Loucy (cell line): ENCODE data around the gene WT1.

Experiments used
- H2AFZ ChIP-seq: fragments of 200-600 bp; sonication (generic); 2 replicates; pipeline ENCODE4 v1.6.0; 2016; ENCODE audit warnings: antibody characterized with exemption, mild to moderate bottlenecking, low read length, moderate library complexity
- H3F3A ChIP-seq: fragments of 200-600 bp; 2 replicates; pipeline ENCODE4 v1.6.0; 2016; ENCODE audit warnings: antibody characterized with exemption, low read depth, mild to moderate bottlenecking
- H3K27me3 ChIP-seq: fragments of 200-600 bp; sonication (generic); 2 replicates; pipeline ENCODE4 v1.6.1; 2014; ENCODE audit warnings: low read length, mild to moderate bottlenecking; ENCODE audit not compliant: insufficient read depth, poor library complexity, severe bottlenecking
- H3K36me3 ChIP-seq: fragments of 200-600 bp; sonication (generic); 2 replicates; pipeline ENCODE4 v1.6.1; 2016; ENCODE audit warnings: low read length; ENCODE audit not compliant: insufficient read depth
- H3K4me1 ChIP-seq: fragments of 200-600 bp; sonication (generic); 2 replicates; pipeline ENCODE4 v1.5.1; 2014; ENCODE audit warnings: low read length, mild to moderate bottlenecking; ENCODE audit not compliant: insufficient read depth, poor library complexity, severe bottlenecking
- H3K4me2 ChIP-seq: fragments of 200-600 bp; sonication (generic); 2 replicates; pipeline ENCODE4 v1.6.0; 2014; ENCODE audit warnings: antibody characterized with exemption, low read length, low read depth, mild to moderate bottlenecking; ENCODE audit not compliant: poor library complexity, severe bottlenecking
- H3K4me3 ChIP-seq: fragments of 200-600 bp; sonication (generic); 2 replicates; pipeline ENCODE4 v1.5.1; 2014; ENCODE audit warnings: low read length, mild to moderate bottlenecking, mixed read lengths; ENCODE audit not compliant: poor library complexity, severe bottlenecking
- H3K79me2 ChIP-seq: fragments of 200-600 bp; sonication (generic); 2 replicates; pipeline ENCODE4 v1.6.1; 2014; ENCODE audit warnings: low read length; ENCODE audit not compliant: insufficient read depth
- H3K9ac ChIP-seq: fragments of 200-600 bp; sonication (generic); 2 replicates; pipeline ENCODE4 v1.6.0; 2014; ENCODE audit warnings: mild to moderate bottlenecking, low read depth, low read length, moderate library complexity; ENCODE audit not compliant: poor library complexity, severe bottlenecking
- H3K9me2 ChIP-seq: fragments of 200-600 bp; sonication (generic); replicated peaks from 2 replicates; pipeline ENCODE4 v1.6.1; 2016; ENCODE audit warnings: low read depth, low read length, mixed read lengths
- H3K9me3 ChIP-seq: fragments of 200-600 bp; sonication (generic); 2 replicates; pipeline ENCODE4 v1.6.1; 2014; ENCODE audit warnings: mild to moderate bottlenecking, antibody characterized with exemption, low read length, low read depth; ENCODE audit not compliant: insufficient read depth
- H4K20me1 ChIP-seq: fragments of 200-600 bp; sonication (generic); 2 replicates; pipeline ENCODE4 v1.6.0; 2014; ENCODE audit warnings: antibody characterized with exemption, low read length, mild to moderate bottlenecking; ENCODE audit not compliant: insufficient read depth, poor library complexity, severe bottlenecking
- EZH2phosphoT487 ChIP-seq: fragments of 200-600 bp; IDR thresholded peaks from 2 replicates; pipeline ENCODE4 v1.6.1; 2018; ENCODE audit warnings: antibody characterized with exemption, mild to moderate bottlenecking, moderate library complexity, borderline replicate concordance
- TF ChIP-seq, protein P1 (sequence below): fragments of 200-600 bp; sonication (generic); conservative IDR thresholded peaks from 2 replicates; pipeline ENCODE4 v1.5.1; 2014; ENCODE audit warnings: mild to moderate bottlenecking, antibody characterized with exemption, low read length

The WT1 gene

DNA sequence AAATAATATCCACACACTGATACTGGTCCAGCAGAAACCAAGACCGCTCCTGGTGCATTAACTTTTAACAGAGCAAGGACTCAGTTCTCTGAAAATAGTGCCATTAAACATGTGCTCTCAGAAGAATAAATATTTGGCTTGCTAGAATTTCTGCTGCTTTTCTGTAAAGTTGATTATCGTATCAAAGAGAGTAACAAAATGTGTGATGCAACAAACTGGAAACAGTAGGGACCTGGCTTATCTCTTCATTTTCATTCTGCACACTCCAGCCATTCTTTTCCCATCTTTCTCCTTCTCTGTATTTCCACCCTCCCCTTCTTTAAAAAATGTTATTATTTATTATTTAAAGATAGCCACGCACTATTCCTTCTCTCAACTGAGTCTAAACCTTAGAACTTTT is 43.9 kb downstream of the WT1 start:
- H3K4me1 ChIP-seq = peaks cover 78% of the 10 kb centered on the region
- H3K9me2 ChIP-seq = no peaks in the 10 kb centered on the region
- peak overlapping the region; percentile 81 for H3K4me2 ChIP-seq
- H3F3A ChIP-seq = peaks cover 6% of the 10 kb centered on the region; the same call in 1 of the 2 replicates
- H2AFZ ChIP-seq = no peak overlapping the region
- TF ChIP-seq EZH2phosphoT487 = no peak
- TF ChIP-seq, protein P1, sequence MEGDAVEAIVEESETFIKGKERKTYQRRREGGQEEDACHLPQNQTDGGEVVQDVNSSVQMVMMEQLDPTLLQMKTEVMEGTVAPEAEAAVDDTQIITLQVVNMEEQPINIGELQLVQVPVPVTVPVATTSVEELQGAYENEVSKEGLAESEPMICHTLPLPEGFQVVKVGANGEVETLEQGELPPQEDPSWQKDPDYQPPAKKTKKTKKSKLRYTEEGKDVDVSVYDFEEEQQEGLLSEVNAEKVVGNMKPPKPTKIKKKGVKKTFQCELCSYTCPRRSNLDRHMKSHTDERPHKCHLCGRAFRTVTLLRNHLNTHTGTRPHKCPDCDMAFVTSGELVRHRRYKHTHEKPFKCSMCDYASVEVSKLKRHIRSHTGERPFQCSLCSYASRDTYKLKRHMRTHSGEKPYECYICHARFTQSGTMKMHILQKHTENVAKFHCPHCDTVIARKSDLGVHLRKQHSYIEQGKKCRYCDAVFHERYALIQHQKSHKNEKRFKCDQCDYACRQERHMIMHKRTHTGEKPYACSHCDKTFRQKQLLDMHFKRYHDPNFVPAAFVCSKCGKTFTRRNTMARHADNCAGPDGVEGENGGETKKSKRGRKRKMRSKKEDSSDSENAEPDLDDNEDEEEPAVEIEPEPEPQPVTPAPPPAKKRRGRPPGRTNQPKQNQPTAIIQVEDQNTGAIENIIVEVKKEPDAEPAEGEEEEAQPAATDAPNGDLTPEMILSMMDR = no peak
- peaks cover 66% of the 10 kb centered on the region for H3K79me2 ChIP-seq
- peak overlapping the region; percentile 81 for H3K4me3 ChIP-seq
- peak overlapping the region; percentile 93 for H3K9ac ChIP-seq
- no peaks in the 10 kb centered on the region for H3K27me3 ChIP-seq
- no peaks in the 10 kb centered on the region; the same call in 1 of the 2 replicates for H3K36me3 ChIP-seq
- no peaks in the 10 kb centered on the region for H3K9me3 ChIP-seq
- H4K20me1 ChIP-seq = no peaks in the 10 kb centered on the region

DNA sequence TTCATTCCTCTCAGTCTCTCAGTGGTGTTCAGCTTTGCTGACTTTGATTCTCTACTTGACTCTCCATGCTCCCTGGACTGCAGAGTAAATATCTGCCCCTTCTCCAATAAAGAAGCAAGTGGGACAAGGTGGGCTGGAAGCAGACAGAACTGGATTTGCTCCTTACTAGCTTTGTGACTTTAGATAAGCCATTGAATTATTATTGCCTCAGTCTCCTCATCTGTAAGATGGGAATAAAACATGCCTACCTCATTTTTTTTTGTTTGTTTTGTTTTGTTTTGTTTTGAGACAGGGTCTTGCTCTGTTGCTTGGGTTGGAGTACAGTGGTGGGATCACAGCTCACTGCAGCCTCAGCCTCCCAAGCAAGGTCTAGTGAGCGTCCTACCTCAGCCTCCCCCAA is 44.6 kb downstream of the WT1 start:
- TF ChIP-seq, protein P1 = no peak
- no peak for TF ChIP-seq EZH2phosphoT487
- Histone ChIP-seq H3K79me2 (peaks cover 61% of the 10 kb centered on the region), H4K20me1 (no peaks in the 10 kb centered on the region), H3K9me3 (no peaks in the 10 kb centered on the region), H3K4me1 (peaks cover 86% of the 10 kb centered on the region), H3K9ac (no peak overlapping the region), H3K27me3 (no peaks in the 10 kb centered on the region), H3K36me3 (no peaks in the 10 kb centered on the region; the same call in 1 of the 2 replicates), H3K9me2 (no peaks in the 10 kb centered on the region), H2AFZ (no peak overlapping the region), H3F3A (peaks cover 6% of the 10 kb centered on the region; the same call in 1 of the 2 replicates), H3K4me3 (peak overlapping the region; percentile 81), H3K4me2 (peak overlapping the region; percentile 81)

DNA sequence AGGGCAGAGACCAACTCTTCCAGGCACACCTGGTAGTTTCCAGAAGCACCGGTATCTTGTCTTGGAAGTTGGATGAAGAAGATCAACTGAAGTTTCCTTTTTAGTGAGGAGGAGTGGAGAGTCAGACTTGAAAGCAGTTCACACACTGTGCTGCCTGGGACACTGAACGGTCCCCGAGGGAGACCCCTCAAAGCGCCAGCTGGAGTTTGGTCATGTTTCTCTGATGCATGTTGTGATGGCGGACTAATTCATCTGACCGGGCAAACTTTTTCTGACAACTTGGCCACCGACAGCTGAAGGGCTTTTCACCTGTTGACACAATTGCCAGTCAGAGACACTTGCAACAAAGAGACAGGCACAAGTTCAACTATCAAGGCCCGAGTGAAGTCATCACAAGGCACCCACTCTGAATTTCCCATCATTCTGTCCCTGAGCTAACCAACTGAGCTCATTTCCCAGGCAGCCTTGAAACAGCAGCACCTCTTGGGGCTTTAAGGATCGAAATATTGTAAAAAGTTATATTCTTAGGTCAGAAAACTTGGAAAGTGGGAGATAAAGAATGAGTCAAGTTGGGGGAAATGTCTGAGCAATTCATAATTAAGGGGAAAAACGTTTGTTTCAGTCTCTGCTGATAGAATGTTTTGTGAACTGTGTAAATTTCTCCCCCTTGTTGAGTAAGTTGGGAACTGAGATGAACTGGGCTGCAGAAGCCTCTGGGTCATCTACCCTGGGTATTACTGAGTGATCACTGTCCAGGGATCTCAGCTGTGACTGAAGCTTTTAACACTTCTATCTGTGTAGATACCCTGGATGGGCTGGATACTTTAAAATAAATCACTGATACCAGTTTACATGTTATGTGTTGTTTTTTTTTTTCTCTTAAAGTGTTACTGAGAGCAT is 46.2 kb downstream of the WT1 start:
- no peak for TF ChIP-seq EZH2phosphoT487
- TF ChIP-seq, protein P1 = no peak
- Histone ChIP-seq H3F3A (peaks cover 6% of the 10 kb centered on the region; the same call in 1 of the 2 replicates), H3K79me2 (peaks cover 45% of the 10 kb centered on the region), H3K9me3 (no peaks in the 10 kb centered on the region), H3K27me3 (no peaks in the 10 kb centered on the region), H3K36me3 (no peaks in the 10 kb centered on the region; the same call in 1 of the 2 replicates), H3K4me2 (peak overlapping the region; percentile 81), H3K9me2 (no peaks in the 10 kb centered on the region), H3K4me3 (peak overlapping the region; percentile 47), H2AFZ (no peak overlapping the region), H3K9ac (peak overlapping the region; percentile 65), H3K4me1 (peaks cover 78% of the 10 kb centered on the region), H4K20me1 (no peaks in the 10 kb centered on the region)
